HEK293 (cell line): ENCODE results near the gene PHKG2.

Source experiments
- CTCF ChIP-seq: fragments of 450-650 bp; formaldehyde crosslinking; IDR thresholded peaks from 2 replicates; pipeline ENCODE4 v1.5.1; 2016; ENCODE audit warnings: missing biosample characterization, missing genetic modification characterization
- YY2 ChIP-seq: fragments of 450-650 bp; formaldehyde crosslinking; IDR thresholded peaks from 2 replicates; pipeline ENCODE4 v1.5.1; 2016; ENCODE audit warnings: missing biosample characterization, missing genetic modification characterization
- ZNF148 ChIP-seq: fragments of 450-650 bp; formaldehyde crosslinking; IDR thresholded peaks from 2 replicates; pipeline ENCODE4 v1.5.0; 2017; ENCODE audit warnings: missing biosample characterization, missing genetic modification characterization, borderline replicate concordance
- ZNF24 ChIP-seq: fragments of 450-650 bp; formaldehyde crosslinking; IDR thresholded peaks from 2 replicates; pipeline ENCODE4 v1.5.1; 2016; ENCODE audit warnings: missing biosample characterization, missing genetic modification characterization
- ZNF518A ChIP-seq: fragments of 450-650 bp; formaldehyde crosslinking; conservative IDR thresholded peaks from 2 replicates; pipeline ENCODE4 v1.5.1; 2016; ENCODE audit warnings: low read depth, missing biosample characterization, missing genetic modification characterization
- ZNF707 ChIP-seq: fragments of 450-650 bp; formaldehyde crosslinking; IDR thresholded peaks from 2 replicates; pipeline ENCODE4 v1.5.1; 2016; ENCODE audit warnings: missing biosample characterization, missing genetic modification characterization
- ZSCAN5A ChIP-seq: fragments of 450-650 bp; formaldehyde crosslinking; IDR thresholded peaks from 2 replicates; pipeline ENCODE4 v1.5.1; 2016; ENCODE audit warnings: missing biosample characterization, missing genetic modification characterization

GRCh38 chr16:30760577-30761426 is 12.6 kb downstream of the PHKG2 start:
- no peak for TF ChIP-seq ZSCAN5A
- no peak for TF ChIP-seq ZNF707 (tag by site-specific recombination)
- no peak for TF ChIP-seq ZNF518A (tag by site-specific recombination)
- TF ChIP-seq YY2 = no peak
- no peak for TF ChIP-seq ZNF24
- TF ChIP-seq CTCF (tag by site-specific recombination) = no peak
- TF ChIP-seq ZNF148 (tag by site-specific recombination) = no peak
